Loucy (cell line): ENCODE data around the gene SCN3B.

ENCODE experiments used
- EZH2phosphoT487 ChIP-seq: fragments of 200-600 bp; IDR thresholded peaks from 2 replicates; pipeline ENCODE4 v1.6.1; 2018; ENCODE audit warnings: antibody characterized with exemption, mild to moderate bottlenecking, moderate library complexity, borderline replicate concordance
- TF ChIP-seq, protein P1 (sequence below): fragments of 200-600 bp; sonication (generic); conservative IDR thresholded peaks from 2 replicates; pipeline ENCODE4 v1.5.1; 2014; ENCODE audit warnings: mild to moderate bottlenecking, antibody characterized with exemption, low read length

DNA sequence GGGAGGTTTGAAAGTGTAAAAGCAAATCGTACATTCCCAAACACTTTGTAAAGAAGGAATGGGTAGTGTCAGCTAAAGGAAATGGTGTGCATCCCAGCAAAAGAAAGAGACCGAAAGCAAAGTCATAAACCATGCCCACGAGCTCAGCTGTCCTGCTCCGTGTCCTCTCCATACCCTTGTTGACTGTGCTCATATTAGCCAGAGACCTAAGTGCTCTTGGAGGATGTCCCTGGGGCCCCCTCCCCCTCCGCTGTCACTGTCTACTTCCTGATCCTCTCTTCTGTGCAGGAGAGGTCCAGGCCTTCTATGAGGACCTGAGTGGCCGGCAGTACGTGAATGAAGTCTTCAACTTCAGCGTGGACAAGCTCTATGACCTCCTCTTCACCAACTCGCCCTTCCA, 46.1 kb downstream of the SCN3B start:
- TF ChIP-seq, protein P1, sequence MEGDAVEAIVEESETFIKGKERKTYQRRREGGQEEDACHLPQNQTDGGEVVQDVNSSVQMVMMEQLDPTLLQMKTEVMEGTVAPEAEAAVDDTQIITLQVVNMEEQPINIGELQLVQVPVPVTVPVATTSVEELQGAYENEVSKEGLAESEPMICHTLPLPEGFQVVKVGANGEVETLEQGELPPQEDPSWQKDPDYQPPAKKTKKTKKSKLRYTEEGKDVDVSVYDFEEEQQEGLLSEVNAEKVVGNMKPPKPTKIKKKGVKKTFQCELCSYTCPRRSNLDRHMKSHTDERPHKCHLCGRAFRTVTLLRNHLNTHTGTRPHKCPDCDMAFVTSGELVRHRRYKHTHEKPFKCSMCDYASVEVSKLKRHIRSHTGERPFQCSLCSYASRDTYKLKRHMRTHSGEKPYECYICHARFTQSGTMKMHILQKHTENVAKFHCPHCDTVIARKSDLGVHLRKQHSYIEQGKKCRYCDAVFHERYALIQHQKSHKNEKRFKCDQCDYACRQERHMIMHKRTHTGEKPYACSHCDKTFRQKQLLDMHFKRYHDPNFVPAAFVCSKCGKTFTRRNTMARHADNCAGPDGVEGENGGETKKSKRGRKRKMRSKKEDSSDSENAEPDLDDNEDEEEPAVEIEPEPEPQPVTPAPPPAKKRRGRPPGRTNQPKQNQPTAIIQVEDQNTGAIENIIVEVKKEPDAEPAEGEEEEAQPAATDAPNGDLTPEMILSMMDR = no peak
- TF ChIP-seq EZH2phosphoT487 = no peak
